A673 (cell line): ENCODE results near the gene ZNF296. TPM values are rescaled to one million over a fixed set of nuclear protein-coding genes. Genes with fewer than 3 reads are reported as not detected.

Experiments used
- BruUV-seq: library from RNA; stranded (reverse); fragments of 400-500 nt; replicated peaks from 2 replicates; lab custom pipeline; 2021; lab: Mats Ljungman, UMichigan
- CTCF ChIA-PET: fragments of 300-600 bp; sonication (Branson Sonifier 250); formaldehyde crosslinking; loops from one replicate; lab custom pipeline; 2022; ENCODE audit warnings: antibody characterized with exemption; lab: Charles Lee
- POLR2A ChIA-PET: fragments of 300-600 bp; sonication (Branson Sonifier 250); formaldehyde crosslinking; loops from one replicate; lab custom pipeline; 2022; ENCODE audit warnings: antibody characterized with exemption; ENCODE audit not compliant: low non-redundant PET; lab: Charles Lee
- DNase-seq: peaks from one replicate; pipeline ENCODE4 v3.0.0-alpha.2; 2015; ENCODE audit warnings: low spot score
- H3K27ac ChIP-seq: fragments of 200-600 bp; sonication (generic); 2 replicates; pipeline ENCODE4 v1.5.1; 2016; ENCODE audit warnings: mixed run types, low read depth, mild to moderate bottlenecking, mixed read lengths, antibody characterized with exemption, low read length; ENCODE audit not compliant: poor library complexity, severe bottlenecking
- H3K27me3 ChIP-seq: fragments of 200-600 bp; sonication (generic); replicated peaks from 2 replicates; pipeline ENCODE4 v1.6.1; 2017; ENCODE audit warnings: mixed run types, low read depth, mild to moderate bottlenecking, mixed read lengths, antibody characterized with exemption, low read length; ENCODE audit not compliant: insufficient read depth, poor library complexity
- H3K36me3 ChIP-seq: fragments of 200-600 bp; sonication (generic); 2 replicates; pipeline ENCODE4 v1.6.1; 2016; ENCODE audit warnings: mixed run types, mild to moderate bottlenecking, mixed read lengths, antibody characterized with exemption, low read length; ENCODE audit not compliant: insufficient read depth, poor library complexity, severe bottlenecking
- H3K4me1 ChIP-seq: fragments of 200-600 bp; sonication (generic); 2 replicates; pipeline ENCODE4 v1.6.1; 2017; ENCODE audit warnings: mixed run types, mild to moderate bottlenecking, mixed read lengths, antibody characterized with exemption, low read length; ENCODE audit not compliant: insufficient read depth, poor library complexity, severe bottlenecking
- H3K4me3 ChIP-seq: fragments of 200-600 bp; sonication (generic); 2 replicates; pipeline ENCODE4 v1.5.1; 2016; ENCODE audit warnings: low read depth, mixed run types, mild to moderate bottlenecking, mixed read lengths, low read length; ENCODE audit not compliant: poor library complexity, severe bottlenecking
- H3K9me3 ChIP-seq: fragments of 200-600 bp; sonication (generic); 2 replicates; pipeline ENCODE4 v1.6.1; 2016; ENCODE audit warnings: mixed run types, low read depth, mild to moderate bottlenecking, mixed read lengths, antibody characterized with exemption, low read length; ENCODE audit not compliant: poor library complexity, severe bottlenecking
- EZH2 ChIP-seq: fragments of 200-600 bp; sonication (generic); IDR thresholded peaks from 2 replicates; pipeline ENCODE4 v1.6.1; 2017; ENCODE audit warnings: borderline replicate concordance, low read depth, mild to moderate bottlenecking, mixed read lengths, antibody characterized with exemption, low read length; ENCODE audit not compliant: poor library complexity, severe bottlenecking
- intact Hi-C: fragments of 100-400 bp; cut with micrococcal nuclease; formaldehyde crosslinking; loops from one replicate; pipeline ENCODE4 v1.10.0; 2022; ENCODE audit not compliant: unreplicated experiment
- total RNA-seq: library from RNA; stranded (reverse); gene quantifications from 2 replicates; pipeline ENCODE4 v1.2.3, GENCODE V29; 2021
- TF ChIP-seq, protein P1 (sequence below): fragments of 300-800, 200-600 bp; sonication (generic); conservative IDR thresholded peaks from 2 replicates; pipeline ENCODE4 v1.5.1; 2017; ENCODE audit warnings: low read depth, mild to moderate bottlenecking, antibody characterized with exemption, low read length, moderate library complexity, mixed read lengths

ZNF296 gene
- total RNA-seq, 1 experiment from 2014 or later, result 3.0 TPM

DNA sequence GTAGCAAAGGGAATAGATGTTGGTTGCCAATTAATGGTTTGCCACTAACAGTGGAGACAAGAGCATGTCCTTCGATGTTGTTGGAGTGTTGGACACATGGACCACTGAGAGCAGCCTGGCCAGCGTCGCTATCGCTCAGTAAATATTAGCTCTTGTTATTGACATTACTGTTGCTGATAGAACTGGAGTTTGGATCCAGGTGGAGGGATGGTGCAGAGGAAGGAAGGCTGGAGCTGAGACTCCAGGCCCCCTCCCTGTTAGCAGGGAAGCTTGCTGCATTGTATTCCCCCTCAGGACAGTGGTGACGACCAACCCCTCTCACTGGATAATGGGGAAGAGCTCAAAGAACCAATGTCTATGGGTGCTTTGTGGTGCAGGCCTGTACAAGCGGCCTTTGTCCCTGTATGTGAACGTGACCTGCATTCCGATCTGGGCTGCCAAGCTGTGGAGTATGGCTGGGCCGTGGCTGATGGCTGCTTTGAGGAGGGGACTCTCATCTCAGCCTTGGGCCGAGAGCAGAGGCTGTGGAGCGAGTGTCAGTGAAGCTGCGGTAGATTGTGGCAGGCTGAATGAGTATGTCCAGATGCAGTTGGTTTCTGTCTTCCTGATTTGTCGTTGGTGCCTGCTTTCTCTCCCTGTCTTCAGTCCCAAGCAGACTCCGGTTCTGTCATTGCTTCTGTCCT is 30.5 kb downstream of the ZNF296 start:
- DNase-seq, result no peak

DNA sequence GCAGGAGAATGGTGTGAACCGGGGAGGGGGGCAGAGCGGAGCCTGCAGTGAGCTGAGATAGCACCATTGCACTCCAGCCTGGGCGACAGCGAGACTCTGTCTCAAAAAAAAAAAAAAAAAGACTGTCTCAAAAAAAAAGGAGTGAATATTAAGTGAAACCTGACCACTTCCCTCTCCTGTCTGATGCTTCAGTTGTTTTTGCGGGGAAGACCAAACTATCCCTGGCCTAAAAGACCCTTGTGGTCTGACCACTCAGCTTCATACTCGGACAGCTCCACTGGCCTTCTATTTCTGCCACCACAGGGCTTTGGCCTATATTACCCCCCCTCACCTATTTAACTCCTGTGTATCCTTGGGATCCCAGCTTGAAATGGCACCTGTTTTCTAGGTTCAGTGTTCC is 35.2 kb downstream of the ZNF296 start:
- Histone ChIP-seq H3K36me3 (peaks cover 56% of the 10 kb centered on the region), H3K9me3 (no peaks in the 10 kb centered on the region), H3K27me3 (no peaks in the 10 kb centered on the region), H3K27ac (no peak overlapping the region), H3K4me1 (peaks cover 9% of the 10 kb centered on the region), H3K4me3 (no peak overlapping the region)
- TF ChIP-seq EZH2, result no peak
- TF ChIP-seq, protein P1, sequence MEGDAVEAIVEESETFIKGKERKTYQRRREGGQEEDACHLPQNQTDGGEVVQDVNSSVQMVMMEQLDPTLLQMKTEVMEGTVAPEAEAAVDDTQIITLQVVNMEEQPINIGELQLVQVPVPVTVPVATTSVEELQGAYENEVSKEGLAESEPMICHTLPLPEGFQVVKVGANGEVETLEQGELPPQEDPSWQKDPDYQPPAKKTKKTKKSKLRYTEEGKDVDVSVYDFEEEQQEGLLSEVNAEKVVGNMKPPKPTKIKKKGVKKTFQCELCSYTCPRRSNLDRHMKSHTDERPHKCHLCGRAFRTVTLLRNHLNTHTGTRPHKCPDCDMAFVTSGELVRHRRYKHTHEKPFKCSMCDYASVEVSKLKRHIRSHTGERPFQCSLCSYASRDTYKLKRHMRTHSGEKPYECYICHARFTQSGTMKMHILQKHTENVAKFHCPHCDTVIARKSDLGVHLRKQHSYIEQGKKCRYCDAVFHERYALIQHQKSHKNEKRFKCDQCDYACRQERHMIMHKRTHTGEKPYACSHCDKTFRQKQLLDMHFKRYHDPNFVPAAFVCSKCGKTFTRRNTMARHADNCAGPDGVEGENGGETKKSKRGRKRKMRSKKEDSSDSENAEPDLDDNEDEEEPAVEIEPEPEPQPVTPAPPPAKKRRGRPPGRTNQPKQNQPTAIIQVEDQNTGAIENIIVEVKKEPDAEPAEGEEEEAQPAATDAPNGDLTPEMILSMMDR, result no peak
- intact Hi-C loops, result no loop called here
- DNase-seq, result no peak
- CTCF ChIA-PET, result no interaction called here
- POLR2A ChIA-PET, result interaction anchor here (0.6 kb wide), 1 partner anchor 10 kb away, joined by 4 read pairs; no protein-coding TSS in a partner anchor
- no TSS peak for BruUV-seq

More for the DNA sequence above, 30.5 kb downstream of the ZNF296 start:
- no peak overlapping the region for H3K27ac ChIP-seq
- TF ChIP-seq, protein P1, result no peak
- TF ChIP-seq EZH2, result no peak
- no peaks in the 10 kb centered on the region for H3K9me3 ChIP-seq
- no TSS peak for BruUV-seq
- POLR2A ChIA-PET, result no interaction called here
- H3K4me1 ChIP-seq, result no peaks in the 10 kb centered on the region
- intact Hi-C loops, result no loop called here
- H3K27me3 ChIP-seq, result no peaks in the 10 kb centered on the region
- no peak overlapping the region for H3K4me3 ChIP-seq
- CTCF ChIA-PET, result no interaction called here
- H3K36me3 ChIP-seq, result peaks cover 50% of the 10 kb centered on the region

DNA sequence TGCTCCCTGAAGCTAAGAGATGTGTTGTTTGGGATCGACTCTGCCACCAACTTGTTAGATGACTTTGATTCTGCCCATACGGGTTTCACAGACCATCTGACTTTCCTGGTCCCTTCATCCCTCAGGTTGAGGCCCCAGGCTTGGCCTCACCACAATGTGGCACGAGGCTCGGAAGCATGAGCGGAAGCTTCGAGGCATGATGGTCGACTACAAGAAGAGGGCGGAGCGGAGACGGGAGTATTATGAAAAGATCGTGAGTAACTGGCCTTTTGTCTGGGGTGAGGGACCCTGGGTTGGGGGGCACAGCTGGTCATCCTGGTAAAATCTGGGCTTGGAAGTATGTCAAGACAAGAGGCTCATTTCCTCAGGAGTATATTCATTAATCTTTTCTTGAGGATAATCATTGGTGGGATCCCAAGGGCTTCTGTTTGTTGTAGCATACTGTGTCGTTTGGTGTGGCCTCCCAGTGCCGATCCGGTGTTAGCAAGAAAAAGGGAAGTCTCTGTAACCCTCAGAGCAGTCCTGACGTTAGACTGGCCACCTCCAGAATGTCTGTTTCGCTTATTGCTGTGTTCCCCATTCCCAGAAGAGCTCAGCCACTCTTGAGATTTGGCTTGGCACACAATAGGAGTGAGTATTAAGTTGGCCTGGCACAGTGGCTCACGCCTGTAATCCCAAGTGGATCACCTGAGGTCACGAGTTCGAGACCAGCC is 36.1 kb downstream of the ZNF296 start:
- intact Hi-C loops, result no loop called here
- BruUV-seq, result TSS peak; percentile 48
- peaks cover 53% of the 10 kb centered on the region for H3K36me3 ChIP-seq
- peak overlapping the region; percentile 93 for H3K27ac ChIP-seq
- peak overlapping the region; percentile 97 for H3K4me3 ChIP-seq
- TF ChIP-seq EZH2, result no peak
- TF ChIP-seq, protein P1, result no peak
- DNase-seq, result no peak
- POLR2A ChIA-PET, result interaction anchor here (0.6 kb wide), 2 partner anchors 11 to 32 kb away, joined by 4 to 5 read pairs; no protein-coding TSS in a partner anchor
- H3K4me1 ChIP-seq, result peaks cover 9% of the 10 kb centered on the region
- H3K27me3 ChIP-seq, result no peaks in the 10 kb centered on the region
- CTCF ChIA-PET, result interaction anchor here (2.5 kb wide), 1 partner anchor 19 kb away, joined by 16 read pairs; no protein-coding TSS in a partner anchor
- H3K9me3 ChIP-seq, result no peaks in the 10 kb centered on the region
